ENCODE data around the gene RUFY4. TPM values are rescaled to one million over a fixed set of nuclear protein-coding genes. Genes with fewer than 3 reads are reported as not detected.

The RUFY4 gene
- total and polyA plus RNA-seq, 2 donors (not counting 3 experiments of a cell fraction or from before 2014, with no cell fraction given) = not detected

DNA sequence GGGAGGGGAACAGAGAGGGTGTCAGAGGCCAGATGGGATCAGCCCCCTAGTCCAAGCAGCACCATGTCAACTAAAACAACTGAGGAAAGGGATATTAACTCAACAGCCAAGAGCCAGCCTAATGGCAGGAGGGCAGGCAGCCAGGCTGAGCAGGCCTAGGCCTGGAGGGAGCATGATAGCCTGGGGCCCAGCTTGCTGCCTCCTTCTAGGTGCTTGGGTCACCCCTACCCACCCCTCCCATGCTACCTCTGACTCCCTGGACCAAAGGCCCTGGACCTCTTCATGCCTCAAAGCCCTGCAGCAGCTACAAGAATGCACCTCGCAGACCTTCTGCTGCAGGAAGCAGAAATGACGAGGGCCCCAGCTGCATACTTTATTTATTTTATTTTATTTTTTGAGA is 44.2 kb upstream of the RUFY4 start:
- no peak for FAIRE-seq
- H3K27me3 ChIP-seq (ENCODE audit: control insufficient read depth in 2 of 2, insufficient read depth in 2 of 2, low read length in 2 of 2) = no peaks in the 10 kb centered on the region
- dilution Hi-C loops (cut with MboI; ENCODE audit: extremely low pct_ligation_motif_present, low sequenced_read_pairs) = no loop called here
- no peaks in the 10 kb centered on the region for H3K4me1 ChIP-seq (ENCODE audit: control insufficient read depth, extremely low read depth, insufficient read depth, low read length)
- TF ChIP-seq FOS (IDR thresholded peaks at IDR 0.05; ENCODE audit: borderline replicate concordance, insufficient read depth, low read length) (no peak), EZH2 (IDR thresholded peaks at IDR 0.05; ENCODE audit: borderline replicate concordance, low read depth, low read length, severe bottlenecking) (no peak), POLR2A (IDR thresholded peaks at IDR 0.05; ENCODE audit: low read depth, low read length) (no peak), MYC (IDR thresholded peaks at IDR 0.05; ENCODE audit: low read depth, low read length) (no peak), POLR2AphosphoS5 (IDR thresholded peaks at IDR 0.05; ENCODE audit: insufficient read depth, low read depth, low read length) (no peak), JUN (IDR thresholded peaks at IDR 0.05; ENCODE audit: borderline replicate concordance, insufficient read depth, insufficient read length, low read depth) (no peak), GATA2 (IDR thresholded peaks at IDR 0.05; ENCODE audit: insufficient read depth, insufficient read length, low read depth, low read length) (no peak)
- TF ChIP-seq, protein P1, sequence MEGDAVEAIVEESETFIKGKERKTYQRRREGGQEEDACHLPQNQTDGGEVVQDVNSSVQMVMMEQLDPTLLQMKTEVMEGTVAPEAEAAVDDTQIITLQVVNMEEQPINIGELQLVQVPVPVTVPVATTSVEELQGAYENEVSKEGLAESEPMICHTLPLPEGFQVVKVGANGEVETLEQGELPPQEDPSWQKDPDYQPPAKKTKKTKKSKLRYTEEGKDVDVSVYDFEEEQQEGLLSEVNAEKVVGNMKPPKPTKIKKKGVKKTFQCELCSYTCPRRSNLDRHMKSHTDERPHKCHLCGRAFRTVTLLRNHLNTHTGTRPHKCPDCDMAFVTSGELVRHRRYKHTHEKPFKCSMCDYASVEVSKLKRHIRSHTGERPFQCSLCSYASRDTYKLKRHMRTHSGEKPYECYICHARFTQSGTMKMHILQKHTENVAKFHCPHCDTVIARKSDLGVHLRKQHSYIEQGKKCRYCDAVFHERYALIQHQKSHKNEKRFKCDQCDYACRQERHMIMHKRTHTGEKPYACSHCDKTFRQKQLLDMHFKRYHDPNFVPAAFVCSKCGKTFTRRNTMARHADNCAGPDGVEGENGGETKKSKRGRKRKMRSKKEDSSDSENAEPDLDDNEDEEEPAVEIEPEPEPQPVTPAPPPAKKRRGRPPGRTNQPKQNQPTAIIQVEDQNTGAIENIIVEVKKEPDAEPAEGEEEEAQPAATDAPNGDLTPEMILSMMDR (IDR thresholded peaks at IDR 0.05; ENCODE audit: extremely low read depth in 1 of 2, insufficient read depth in 1 of 2, low read depth in 1 of 2, low read length in 2 of 2) = no peak
- TF ChIP-seq, protein P2, sequence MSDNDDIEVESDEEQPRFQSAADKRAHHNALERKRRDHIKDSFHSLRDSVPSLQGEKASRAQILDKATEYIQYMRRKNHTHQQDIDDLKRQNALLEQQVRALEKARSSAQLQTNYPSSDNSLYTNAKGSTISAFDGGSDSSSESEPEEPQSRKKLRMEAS (IDR thresholded peaks at IDR 0.05; ENCODE audit: insufficient read depth, insufficient read length) = no peak
- no peaks in the 10 kb centered on the region for H3K36me3 ChIP-seq (ENCODE audit: control insufficient read depth in 2 of 2, extremely low read depth in 1 of 2, insufficient read depth in 2 of 2, low read length in 2 of 2)
- DNase-seq (ENCODE audit: low read depth, low spot score) = no peak
- H4K20me1 ChIP-seq (replicated peaks; ENCODE audit: control insufficient read depth, extremely low read depth, insufficient read depth, low read length) = no peaks in the 10 kb centered on the region
- H3K4me2 ChIP-seq (ENCODE audit: insufficient read depth, low read length) = no peak overlapping the region
- H3K27ac ChIP-seq (ENCODE audit: insufficient read depth, low read depth, low read length) = no peak overlapping the region
- no peaks in the 10 kb centered on the region for H3K9me1 ChIP-seq (replicated peaks; ENCODE audit: control insufficient read depth, extremely low read depth, insufficient read depth, low read length)
- H3K4me3 ChIP-seq (replicated peaks in 1 of 3; ENCODE audit: insufficient read depth in 1 of 3, low read depth in 1 of 3, low read length in 3 of 3) = no peak overlapping the region
- H2AFZ ChIP-seq (ENCODE audit: low read depth, low read length) = no peak overlapping the region
- no peaks in the 10 kb centered on the region for H3K79me2 ChIP-seq (ENCODE audit: control insufficient read depth, insufficient read depth, low read length)
- intact Hi-C loops (cut with micrococcal nuclease) = no loop called here
- ChIA-PET CTCF (interaction anchor here (0.9 to 2.9 kb wide), 3 partner anchors 10 to 239 kb away, joined by 3 to 11 read pairs (median 9); no protein-coding TSS in a partner anchor), POLR2A (no interaction called here)
- no peak overlapping the region for H3K9ac ChIP-seq (replicated peaks; ENCODE audit: extremely low read depth, insufficient read depth, low read length)
- no TSS peak for BruUV-seq (replicated peaks)
- H3K9me3 ChIP-seq (replicated peaks; ENCODE audit: control insufficient read depth, insufficient read depth, low read length) = no peaks in the 10 kb centered on the region

All from endothelial cell of umbilical vein (primary cell).